BE2C (cell line): Measurements from ENCODE around the gene GPR161.

ENCODE experiments used
- DNase-seq: peaks from one replicate; pipeline ENCODE4 v3.0.0-alpha.2; 2020
- H3K27me3 ChIP-seq: fragments of 250-450 bp; sonication (Bioruptor Pico); 2 replicates; pipeline ENCODE4 v1.5.1; 2020; ENCODE audit warnings: mild to moderate bottlenecking
- H3K36me3 ChIP-seq: fragments of 250-450 bp; sonication (Bioruptor Pico); 2 replicates; pipeline ENCODE4 v1.5.1; 2020; ENCODE audit warnings: mild to moderate bottlenecking
- H3K4me1 ChIP-seq: fragments of 250-450 bp; sonication (Bioruptor Pico); 2 replicates; pipeline ENCODE4 v1.5.1; 2020
- H3K4me3 ChIP-seq: 2 replicates; pipeline ENCODE4 v1.5.1; 2011; ENCODE audit warnings: low read depth, low read length
- H3K9me3 ChIP-seq: fragments of 250-450 bp; sonication (Bioruptor Pico); 2 replicates; pipeline ENCODE4 v1.5.1; 2020
- CTCF ChIP-seq: IDR thresholded peaks from 2 replicates; pipeline ENCODE4 v1.5.1; 2012; ENCODE audit warnings: mild to moderate bottlenecking, low read depth, low read length

Gene GPR161

DNA sequence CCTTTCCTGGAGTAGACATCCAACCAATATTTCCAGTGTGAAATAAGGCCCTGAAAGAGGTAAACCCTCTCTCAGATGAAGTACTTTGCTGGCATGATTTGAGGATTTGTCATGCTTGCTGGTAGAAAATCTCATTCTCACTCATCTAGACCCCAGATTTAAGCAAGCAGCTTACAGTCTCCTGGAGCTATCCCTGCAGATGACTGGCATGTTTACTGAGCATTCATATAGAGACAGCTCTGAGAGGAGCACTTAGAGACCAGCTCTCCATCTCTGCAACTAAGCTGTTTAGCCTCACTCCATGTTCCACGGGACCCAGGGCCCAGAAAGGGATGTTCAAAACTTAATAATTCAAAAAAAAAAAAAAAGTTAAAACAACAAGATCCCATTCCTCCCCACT lies 34.2 kb downstream of the GPR161 start:
- no peaks in the 10 kb centered on the region for H3K9me3 ChIP-seq
- no peaks in the 10 kb centered on the region for H3K36me3 ChIP-seq
- no peak for DNase-seq
- no peaks in the 10 kb centered on the region for H3K27me3 ChIP-seq
- no peak overlapping the region for H3K4me3 ChIP-seq
- TF ChIP-seq CTCF: no peak
- no peaks in the 10 kb centered on the region; the same call in 1 of the 2 replicates for H3K4me1 ChIP-seq

GRCh38 chr1:168101336-168101735 lies 35.4 kb downstream of the GPR161 start:
- DNase-seq: no peak
- no peaks in the 10 kb centered on the region; the same call in 1 of the 2 replicates for H3K4me1 ChIP-seq
- H3K9me3 ChIP-seq: no peaks in the 10 kb centered on the region
- no peak overlapping the region for H3K4me3 ChIP-seq
- no peaks in the 10 kb centered on the region for H3K36me3 ChIP-seq
- no peak for TF ChIP-seq CTCF
- H3K27me3 ChIP-seq: no peaks in the 10 kb centered on the region

GRCh38 chr1:168100315-168101002 lies 36.3 kb downstream of the GPR161 start:
- H3K36me3 ChIP-seq: no peaks in the 10 kb centered on the region
- H3K27me3 ChIP-seq: no peaks in the 10 kb centered on the region
- no peaks in the 10 kb centered on the region; the same call in 1 of the 2 replicates for H3K4me1 ChIP-seq
- TF ChIP-seq CTCF: no peak
- H3K9me3 ChIP-seq: no peaks in the 10 kb centered on the region
- H3K4me3 ChIP-seq: no peak overlapping the region
- DNase-seq: no peak

- H3K27me3 ChIP-seq: no peaks in the 10 kb centered on the region
- H3K4me3 ChIP-seq: no peak overlapping the region
- no peak for DNase-seq
- H3K9me3 ChIP-seq: no peaks in the 10 kb centered on the region
- no peaks in the 10 kb centered on the region for H3K36me3 ChIP-seq
- no peaks in the 10 kb centered on the region; the same call in 1 of the 2 replicates for H3K4me1 ChIP-seq
- TF ChIP-seq CTCF: no peak
These were observed 37.4 kb downstream of the GPR161 start for GRCh38 chr1:168099337-168099801.

- Histone ChIP-seq H3K4me1 (no peaks in the 10 kb centered on the region; the same call in 1 of the 2 replicates), H3K4me3 (no peak overlapping the region), H3K9me3 (no peaks in the 10 kb centered on the region), H3K36me3 (no peaks in the 10 kb centered on the region), H3K27me3 (no peaks in the 10 kb centered on the region)
- no peak for TF ChIP-seq CTCF
- no peak for DNase-seq
These were observed 38.0 kb downstream of the GPR161 start for GRCh38 chr1:168098534-168099320.

DNA sequence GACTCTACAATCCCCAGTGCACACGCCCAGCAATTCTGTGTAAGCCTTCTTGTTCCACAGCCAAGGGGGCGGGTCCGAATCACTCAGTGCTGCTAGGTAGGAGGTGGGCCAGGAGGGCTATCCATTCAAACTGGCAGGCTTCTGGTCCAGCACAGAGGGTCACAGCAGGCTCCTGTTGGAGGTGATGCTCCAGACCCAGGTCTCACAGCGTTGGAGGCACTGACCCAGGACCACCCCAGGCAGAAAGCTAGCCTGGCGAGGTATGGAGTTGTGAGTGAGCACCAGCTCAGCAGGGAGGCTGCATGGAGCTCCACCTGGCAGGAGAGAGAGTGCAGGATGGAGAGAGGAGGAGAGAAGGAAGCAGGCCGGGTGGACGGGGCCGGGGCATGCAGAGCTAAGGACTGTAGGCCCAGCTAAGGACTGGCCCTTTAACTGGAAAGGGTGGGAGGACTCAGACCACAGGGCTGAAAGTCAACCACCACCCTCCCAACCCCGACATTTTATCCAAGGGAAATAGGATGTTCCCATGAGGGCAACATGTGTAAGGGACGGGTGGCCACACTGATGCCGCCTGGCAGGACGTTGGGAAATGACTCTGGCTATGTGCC lies 38.7 kb downstream of the GPR161 start:
- no peaks in the 10 kb centered on the region; the same call in 1 of the 2 replicates for H3K4me1 ChIP-seq
- no peak overlapping the region for H3K4me3 ChIP-seq
- DNase-seq: no peak
- no peaks in the 10 kb centered on the region for H3K36me3 ChIP-seq
- no peaks in the 10 kb centered on the region for H3K27me3 ChIP-seq
- H3K9me3 ChIP-seq: no peaks in the 10 kb centered on the region
- TF ChIP-seq CTCF: no peak
